Measurements from ENCODE around the gene PIGW.

PIGW gene

DNA sequence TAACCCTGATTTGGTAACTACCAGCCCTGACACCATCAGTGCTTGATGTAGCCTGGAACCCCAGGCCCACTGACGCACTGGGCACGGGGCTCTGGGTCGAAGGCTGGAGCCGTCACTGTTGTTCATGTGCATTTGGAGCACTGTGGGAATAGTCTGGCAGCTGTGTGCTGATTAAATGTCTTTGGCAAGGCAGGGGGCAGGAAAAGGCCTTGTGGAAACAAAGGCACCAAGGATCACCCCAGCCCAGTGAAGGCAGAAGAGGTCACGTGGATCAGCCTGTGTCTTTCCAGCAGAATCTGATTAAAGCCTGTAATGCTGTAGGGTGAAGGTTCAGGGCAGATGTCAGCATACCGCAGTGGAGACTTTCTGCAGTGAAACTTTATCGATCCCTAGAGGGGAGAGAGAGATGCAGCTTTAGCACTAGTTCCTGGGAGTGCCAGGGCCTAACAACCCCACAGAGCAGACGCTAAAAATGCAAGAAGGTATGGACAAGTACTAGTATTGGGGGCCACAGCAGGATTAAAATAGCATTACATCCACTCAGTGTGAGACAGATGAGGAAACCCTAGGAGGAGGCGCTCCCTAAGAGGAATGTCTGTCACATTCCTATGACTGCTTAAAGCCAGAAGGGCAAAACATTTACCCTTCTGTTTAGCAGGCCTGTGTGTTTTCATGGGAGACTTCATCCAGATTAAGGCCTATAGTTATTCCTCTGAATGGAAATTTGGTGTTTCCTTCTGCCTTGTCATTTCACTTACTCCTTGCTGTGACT lies 38.6 kb upstream of the PIGW start:
- Histone ChIP-seq H2BK12ac (ENCODE audit: low read length in 2 of 2) (no peak overlapping the region), H3K9ac (ENCODE audit: low read length) (no peak overlapping the region), H4K91ac (ENCODE audit: low read length) (no peak overlapping the region), H2BK120ac (ENCODE audit: low read depth, low read length) (no peak overlapping the region), H3K79me1 (replicated peaks; ENCODE audit: low read length, poor library complexity, severe bottlenecking) (peaks cover 26% of the 10 kb centered on the region), H3K4me1 (ENCODE audit: control insufficient read depth, insufficient read depth, low read depth, low read length) (peaks cover 12% of the 10 kb centered on the region), H3K4ac (ENCODE audit: low read depth in 1 of 2, low read length in 2 of 2) (no peak overlapping the region), H2AFZ (ENCODE audit: low read depth, low read length) (no peak overlapping the region), H3K27ac (ENCODE audit: low read length, poor library complexity, severe bottlenecking) (peak overlapping the region; percentile 49), H4K8ac (ENCODE audit: low read length) (no peak overlapping the region), H3K36me3 (ENCODE audit: control insufficient read depth in 1 of 2, insufficient read depth in 2 of 2, low read depth in 1 of 2, low read length in 2 of 2) (peaks cover 51 to 87% of the 10 kb centered on the region in 2 experiments), H3K14ac (ENCODE audit: low read length in 2 of 2) (no peak overlapping the region), H3K23ac (ENCODE audit: low read length in 2 of 2) (no peak overlapping the region), H3K9me3 (ENCODE audit: control insufficient read depth, low read length) (no peaks in the 10 kb centered on the region), H3K27me3 (ENCODE audit: control insufficient read depth in 1 of 2, insufficient read depth in 1 of 2, low read length in 2 of 2) (no peaks in the 10 kb centered on the region), H2AK5ac (ENCODE audit: low read length, severe bottlenecking) (no peak overlapping the region), H3K4me2 (ENCODE audit: low read length, poor library complexity, severe bottlenecking) (no peak overlapping the region), H2BK5ac (ENCODE audit: low read depth, low read length, poor library complexity, severe bottlenecking) (no peak overlapping the region), H2BK15ac (ENCODE audit: low read depth, poor library complexity, severe bottlenecking) (no peak overlapping the region), H3K18ac (ENCODE audit: low read depth in 1 of 2, low read length in 2 of 2) (no peak overlapping the region), H3K4me3 (ENCODE audit: insufficient read depth in 1 of 2, low read depth in 1 of 2, low read length in 2 of 2) (no peak overlapping the region)
- 95% methylated on average over 9 of the region's 9 CpGs for WGBS
- DNase-seq = no peak

DNA sequence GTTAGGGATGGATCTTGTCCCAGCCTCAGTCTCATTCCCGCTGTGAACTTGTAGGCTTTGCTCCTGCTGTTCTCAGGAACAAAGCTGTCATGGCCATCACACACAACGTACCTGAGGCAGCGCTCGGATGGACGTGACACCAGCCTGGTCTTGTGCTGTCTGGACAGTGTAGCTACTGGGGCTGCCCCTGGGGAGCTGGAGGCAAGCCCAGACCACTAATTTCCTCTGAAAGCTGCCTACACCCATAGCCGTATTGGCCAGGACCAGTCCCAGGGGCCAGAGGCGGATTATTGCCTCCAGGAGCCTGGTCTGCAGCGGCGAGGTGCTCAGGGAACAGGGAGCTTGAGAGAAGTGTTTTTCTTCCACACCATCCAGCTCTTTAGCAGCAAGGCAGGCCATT lies 36.6 kb upstream of the PIGW start:
- Histone ChIP-seq H3K4me3 (ENCODE audit: insufficient read depth in 1 of 2, low read depth in 1 of 2, low read length in 2 of 2) (no peak overlapping the region), H3K4ac (ENCODE audit: low read depth in 1 of 2, low read length in 2 of 2) (no peak overlapping the region), H3K4me1 (ENCODE audit: control insufficient read depth, insufficient read depth, low read depth, low read length) (peaks cover 15% of the 10 kb centered on the region), H3K14ac (ENCODE audit: low read length in 2 of 2) (no peak overlapping the region), H2AK5ac (ENCODE audit: low read length, severe bottlenecking) (no peak overlapping the region), H4K8ac (ENCODE audit: low read length) (no peak overlapping the region), H2BK5ac (ENCODE audit: low read depth, low read length, poor library complexity, severe bottlenecking) (no peak overlapping the region), H3K79me1 (replicated peaks; ENCODE audit: low read length, poor library complexity, severe bottlenecking) (peaks cover 9% of the 10 kb centered on the region), H3K4me2 (ENCODE audit: low read length, poor library complexity, severe bottlenecking) (no peak overlapping the region), H2AFZ (ENCODE audit: low read depth, low read length) (no peak overlapping the region), H3K27me3 (ENCODE audit: control insufficient read depth in 1 of 2, insufficient read depth in 1 of 2, low read length in 2 of 2) (no peaks in the 10 kb centered on the region), H2BK12ac (ENCODE audit: low read length in 2 of 2) (no peak overlapping the region), H3K9me3 (ENCODE audit: control insufficient read depth, low read length) (no peaks in the 10 kb centered on the region), H3K23ac (ENCODE audit: low read length in 2 of 2) (no peak overlapping the region), H3K9ac (ENCODE audit: low read length) (no peak overlapping the region), H3K27ac (ENCODE audit: low read length, poor library complexity, severe bottlenecking) (no peak overlapping the region), H2BK15ac (ENCODE audit: low read depth, poor library complexity, severe bottlenecking) (no peak overlapping the region), H2BK120ac (ENCODE audit: low read depth, low read length) (no peak overlapping the region), H3K18ac (ENCODE audit: low read depth in 1 of 2, low read length in 2 of 2) (no peak overlapping the region), H4K91ac (ENCODE audit: low read length) (no peak overlapping the region), H3K36me3 (ENCODE audit: control insufficient read depth in 1 of 2, insufficient read depth in 2 of 2, low read depth in 1 of 2, low read length in 2 of 2) (peaks cover 54 to 85% of the 10 kb centered on the region in 2 experiments)
- WGBS = 89% methylated on average over 9 of the region's 9 CpGs
- no peak for DNase-seq

DNA sequence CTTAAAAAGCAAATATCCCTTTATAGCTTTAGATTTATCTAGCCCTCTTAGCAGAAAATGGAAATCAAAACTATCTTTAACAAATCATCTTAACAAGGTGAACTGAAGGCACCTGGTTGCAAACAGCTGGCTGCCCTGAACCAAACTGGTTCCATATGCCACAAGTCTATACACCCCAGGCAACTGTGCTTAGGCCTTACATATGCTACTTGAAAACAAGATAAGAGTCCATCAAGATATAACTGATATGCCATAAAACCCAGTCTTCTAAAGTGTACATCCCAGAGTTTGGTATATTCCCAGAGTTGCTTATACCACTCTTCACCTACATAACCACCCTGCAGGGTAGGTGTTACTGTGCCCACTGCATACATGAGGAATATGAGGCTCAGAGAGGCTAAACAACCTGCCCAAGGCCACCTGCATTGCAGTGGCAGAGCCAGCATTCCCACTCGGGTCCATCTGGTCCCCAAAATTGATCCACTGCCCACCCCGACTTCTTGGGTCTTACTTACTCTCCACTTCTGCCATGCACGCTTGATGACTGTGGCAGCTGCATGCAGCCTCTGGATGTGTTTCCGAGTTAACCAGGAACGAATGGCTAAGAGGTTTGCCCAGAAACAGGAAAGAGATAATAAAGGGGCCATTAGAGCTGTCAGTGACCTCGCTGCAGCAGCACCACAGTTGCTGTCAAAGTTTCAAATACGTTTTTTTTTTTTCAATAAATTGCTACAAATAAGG lies 36.1 kb upstream of the PIGW start:
- no peak overlapping the region for H2AFZ ChIP-seq (ENCODE audit: low read depth, low read length)
- H2BK15ac ChIP-seq (ENCODE audit: low read depth, poor library complexity, severe bottlenecking) = no peak overlapping the region
- peaks cover 15% of the 10 kb centered on the region for H3K4me1 ChIP-seq (ENCODE audit: control insufficient read depth, insufficient read depth, low read depth, low read length)
- no peak overlapping the region for H3K23ac ChIP-seq (ENCODE audit: low read length in 2 of 2)
- no peak overlapping the region for H3K9ac ChIP-seq (ENCODE audit: low read length)
- no peak overlapping the region for H3K18ac ChIP-seq (ENCODE audit: low read depth in 1 of 2, low read length in 2 of 2)
- H2BK12ac ChIP-seq (ENCODE audit: low read length in 2 of 2) = no peak overlapping the region
- no peak overlapping the region for H3K14ac ChIP-seq (ENCODE audit: low read length in 2 of 2)
- H3K27ac ChIP-seq (ENCODE audit: low read length, poor library complexity, severe bottlenecking) = no peak overlapping the region
- no peak overlapping the region for H3K4me3 ChIP-seq (ENCODE audit: insufficient read depth in 1 of 2, low read depth in 1 of 2, low read length in 2 of 2)
- H4K8ac ChIP-seq (ENCODE audit: low read length) = no peak overlapping the region
- H2BK5ac ChIP-seq (ENCODE audit: low read depth, low read length, poor library complexity, severe bottlenecking) = no peak overlapping the region
- no peak overlapping the region for H3K4ac ChIP-seq (ENCODE audit: low read depth in 1 of 2, low read length in 2 of 2)
- no peaks in the 10 kb centered on the region for H3K27me3 ChIP-seq (ENCODE audit: control insufficient read depth in 1 of 2, insufficient read depth in 1 of 2, low read length in 2 of 2)
- H2AK5ac ChIP-seq (ENCODE audit: low read length, severe bottlenecking) = no peak overlapping the region
- peaks cover 9% of the 10 kb centered on the region for H3K79me1 ChIP-seq (replicated peaks; ENCODE audit: low read length, poor library complexity, severe bottlenecking)
- H3K9me3 ChIP-seq (ENCODE audit: control insufficient read depth, low read length) = no peaks in the 10 kb centered on the region
- no peak overlapping the region for H3K4me2 ChIP-seq (ENCODE audit: low read length, poor library complexity, severe bottlenecking)
- peaks cover 56 to 85% of the 10 kb centered on the region in 2 experiments for H3K36me3 ChIP-seq (ENCODE audit: control insufficient read depth in 1 of 2, insufficient read depth in 2 of 2, low read depth in 1 of 2, low read length in 2 of 2)
- H2BK120ac ChIP-seq (ENCODE audit: low read depth, low read length) = no peak overlapping the region
- H4K91ac ChIP-seq (ENCODE audit: low read length) = no peak overlapping the region
- no peak for DNase-seq
- WGBS = 56% methylated on average over 7 of the region's 7 CpGs

DNA sequence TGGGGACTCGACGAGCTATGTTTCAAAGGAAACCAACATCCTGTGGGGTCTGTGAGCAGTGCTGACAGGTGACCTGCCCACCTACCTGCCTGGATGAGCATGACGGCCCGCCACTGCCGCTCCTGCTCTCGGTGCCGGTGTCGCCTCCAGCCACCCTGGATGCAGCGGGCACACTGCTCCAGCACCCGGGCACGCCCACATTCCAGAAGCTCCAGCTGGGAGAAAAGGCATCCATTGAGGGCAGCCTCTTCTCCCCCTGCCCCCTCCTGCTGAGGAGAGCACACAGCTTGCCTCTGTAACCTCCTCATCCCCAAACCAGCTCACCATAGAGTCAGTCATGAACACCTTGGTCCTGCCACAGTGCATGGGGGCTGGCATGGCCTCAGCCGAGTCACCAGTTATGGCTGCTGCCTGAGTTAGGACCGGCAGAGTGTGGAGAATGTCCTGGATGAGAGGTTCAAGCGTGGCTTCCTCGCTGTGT lies 34.0 kb upstream of the PIGW start:
- no peak overlapping the region for H3K18ac ChIP-seq (ENCODE audit: low read depth in 1 of 2, low read length in 2 of 2)
- peaks cover 9% of the 10 kb centered on the region for H3K79me1 ChIP-seq (replicated peaks; ENCODE audit: low read length, poor library complexity, severe bottlenecking)
- no peak overlapping the region for H3K9ac ChIP-seq (ENCODE audit: low read length)
- H3K4me1 ChIP-seq (ENCODE audit: control insufficient read depth, insufficient read depth, low read depth, low read length) = peaks cover 15% of the 10 kb centered on the region
- no peak overlapping the region for H3K27ac ChIP-seq (ENCODE audit: low read length, poor library complexity, severe bottlenecking)
- H2AFZ ChIP-seq (ENCODE audit: low read depth, low read length) = no peak overlapping the region
- no peak overlapping the region for H2BK5ac ChIP-seq (ENCODE audit: low read depth, low read length, poor library complexity, severe bottlenecking)
- WGBS = 96% methylated on average over 15 of the region's 15 CpGs
- no peak overlapping the region for H3K23ac ChIP-seq (ENCODE audit: low read length in 2 of 2)
- no peak overlapping the region for H3K4me3 ChIP-seq (ENCODE audit: insufficient read depth in 1 of 2, low read depth in 1 of 2, low read length in 2 of 2)
- no peak overlapping the region for H3K4me2 ChIP-seq (ENCODE audit: low read length, poor library complexity, severe bottlenecking)
- no peak overlapping the region for H4K8ac ChIP-seq (ENCODE audit: low read length)
- no peak overlapping the region for H3K4ac ChIP-seq (ENCODE audit: low read depth in 1 of 2, low read length in 2 of 2)
- H2AK5ac ChIP-seq (ENCODE audit: low read length, severe bottlenecking) = no peak overlapping the region
- no peak overlapping the region for H4K91ac ChIP-seq (ENCODE audit: low read length)
- H3K36me3 ChIP-seq (ENCODE audit: control insufficient read depth in 1 of 2, insufficient read depth in 2 of 2, low read depth in 1 of 2, low read length in 2 of 2) = peaks cover 70 to 84% of the 10 kb centered on the region in 2 experiments
- H3K14ac ChIP-seq (ENCODE audit: low read length in 2 of 2) = no peak overlapping the region
- H3K27me3 ChIP-seq (ENCODE audit: control insufficient read depth in 1 of 2, insufficient read depth in 1 of 2, low read length in 2 of 2) = no peaks in the 10 kb centered on the region
- DNase-seq = no peak
- no peak overlapping the region for H2BK15ac ChIP-seq (ENCODE audit: low read depth, poor library complexity, severe bottlenecking)
- H3K9me3 ChIP-seq (ENCODE audit: control insufficient read depth, low read length) = no peaks in the 10 kb centered on the region
- no peak overlapping the region for H2BK12ac ChIP-seq (ENCODE audit: low read length in 2 of 2)
- no peak overlapping the region for H2BK120ac ChIP-seq (ENCODE audit: low read depth, low read length)
